ENCODE data around the gene TNFSF10.
A peak's percentile ranks its signal among the peaks of the same experiment; 100 is the strongest.
"Not testable (repeated sequence)": the region's sequence is repeated elsewhere in the genome, so short reads cannot be mapped to it uniquely, and the experiment has no call there.

The TNFSF10 gene

GRCh38 chr3:172522871-172523818, at the start of gene TNFSF10:
TNFSF10 (minus strand) TSS chr3:172523430; CDS start chr3:172523384, 46 bp downstream.
- TF ChIP-seq SNAI2 (CRISPR knock-in tag; IDR thresholded peaks at IDR 0.05) (no peak), CSDC2 (CRISPR knock-in tag; IDR thresholded peaks at IDR 0.05) (no peak)

GRCh38 chr3:172569128-172570008, 46.1 kb upstream of the TNFSF10 start:
- no peak for ATAC-seq
- TF ChIP-seq CREB5 (CRISPR knock-in tag; IDR thresholded peaks at IDR 0.05; ENCODE audit: low read depth) (no peak), GLIS3 (CRISPR knock-in tag; IDR thresholded peaks at IDR 0.05) (no peak), ZFP30 (CRISPR knock-in tag; IDR thresholded peaks at IDR 0.05) (no peak)

More at GRCh38 chr3:172522871-172523818, at the start of gene TNFSF10:
- peak; percentile 21; the same call in 1 of the 3 replicates for ATAC-seq

GRCh38 chr3:172568701-172569100, 45.5 kb upstream of the TNFSF10 start:
- no peak for TF ChIP-seq CSRNP3 (CRISPR knock-in tag; IDR thresholded peaks at IDR 0.05)
- TF ChIP-seq RARB (CRISPR knock-in tag; IDR thresholded peaks at IDR 0.05): no peak
- TF ChIP-seq TSHZ2 (CRISPR knock-in tag; IDR thresholded peaks at IDR 0.05): no peak
- TF ChIP-seq GLIS3 (CRISPR knock-in tag; IDR thresholded peaks at IDR 0.05): no peak
- no peak for TF ChIP-seq ZNF8 (CRISPR knock-in tag; IDR thresholded peaks at IDR 0.05)
- no peak for TF ChIP-seq TOX (CRISPR knock-in tag; IDR thresholded peaks at IDR 0.05; ENCODE audit: borderline replicate concordance)
- no peak for ATAC-seq

- peak; percentile 77 for TF ChIP-seq ZNF8 (CRISPR knock-in tag; IDR thresholded peaks at IDR 0.05)
- not testable (repeated sequence) for ATAC-seq
Observed at GRCh38 chr3:172566785-172567184, 43.6 kb upstream of the TNFSF10 start.

- TF ChIP-seq GLIS3 (CRISPR knock-in tag; IDR thresholded peaks at IDR 0.05) (no peak), ZFP30 (CRISPR knock-in tag; IDR thresholded peaks at IDR 0.05) (no peak), RARB (CRISPR knock-in tag; IDR thresholded peaks at IDR 0.05) (no peak), ISL1 (CRISPR knock-in tag; IDR thresholded peaks at IDR 0.05) (no peak), ZC3H10 (CRISPR knock-in tag; IDR thresholded peaks at IDR 0.05) (no peak), ZNF565 (CRISPR knock-in tag; conservative IDR thresholded peaks at IDR 0.05; ENCODE audit: low read depth) (no peak), TCF4 (CRISPR knock-in tag; IDR thresholded peaks at IDR 0.05; ENCODE audit: borderline replicate concordance) (no peak), BACH2 (CRISPR knock-in tag; IDR thresholded peaks at IDR 0.05; ENCODE audit: borderline replicate concordance) (no peak), PPARA (CRISPR knock-in tag; IDR thresholded peaks at IDR 0.05; ENCODE audit: borderline replicate concordance) (no peak), CSRNP3 (CRISPR knock-in tag; IDR thresholded peaks at IDR 0.05) (no peak), CSDC2 (CRISPR knock-in tag; IDR thresholded peaks at IDR 0.05) (no peak), ESRRG (CRISPR knock-in tag; IDR thresholded peaks at IDR 0.05) (no peak), ZNF70 (CRISPR knock-in tag; IDR thresholded peaks at IDR 0.05) (no peak), TOX (CRISPR knock-in tag; IDR thresholded peaks at IDR 0.05; ENCODE audit: borderline replicate concordance) (no peak), ZFP3 (CRISPR knock-in tag; IDR thresholded peaks at IDR 0.05) (no peak)
- no peak for ATAC-seq
Observed at GRCh38 chr3:172564499-172564898, 41.3 kb upstream of the TNFSF10 start.
